Activated CD4-positive, alpha-beta T cell treated with anti-CD3 and anti-CD28 coated beads, Interleukin-2, amount 10 ng/mL, durations not matched to agents 24 days and 14 days (primary cell): ENCODE measurements around the gene CNTNAP2. TPM values are rescaled to one million over a fixed set of nuclear protein-coding genes. Genes with fewer than 3 reads are reported as not detected.

Experiments
- DNase-seq: peaks from one replicate; pipeline ENCODE4 v3.0.0; 2022
- H3K27ac Mint-ChIP-seq: one replicate; pipeline ENCODE4 v1.8.0; 2022; ENCODE audit warnings: mild to moderate bottlenecking, mixed read lengths
- H3K27me3 Mint-ChIP-seq: one replicate; pipeline ENCODE4 v1.8.0; 2022; ENCODE audit warnings: mixed read lengths
- H3K36me3 Mint-ChIP-seq: one replicate; pipeline ENCODE4 v1.8.0; 2022; ENCODE audit warnings: low read depth, mild to moderate bottlenecking, mixed read lengths
- H3K4me1 Mint-ChIP-seq: one replicate; pipeline ENCODE4 v1.8.0; 2021; ENCODE audit warnings: mixed read lengths
- H3K4me3 Mint-ChIP-seq: one replicate; pipeline ENCODE4 v1.8.0; 2022; ENCODE audit warnings: mild to moderate bottlenecking, moderate library complexity, mixed read lengths
- H3K9me3 Mint-ChIP-seq: one replicate; pipeline ENCODE4 v1.8.0; 2021; ENCODE audit warnings: mixed read lengths
- intact Hi-C: fragments of 100-400 bp; cut with micrococcal nuclease; formaldehyde crosslinking; loops from one replicate; pipeline ENCODE4 v1.15.1; 2023
- total RNA-seq: library from RNA; stranded (reverse); gene quantifications from 2 replicates; pipeline ENCODE4 v1.2.3, GENCODE V29; 2022

Gene CNTNAP2
- total RNA-seq, 1 donor from 2014 or later, result not detected

DNA sequence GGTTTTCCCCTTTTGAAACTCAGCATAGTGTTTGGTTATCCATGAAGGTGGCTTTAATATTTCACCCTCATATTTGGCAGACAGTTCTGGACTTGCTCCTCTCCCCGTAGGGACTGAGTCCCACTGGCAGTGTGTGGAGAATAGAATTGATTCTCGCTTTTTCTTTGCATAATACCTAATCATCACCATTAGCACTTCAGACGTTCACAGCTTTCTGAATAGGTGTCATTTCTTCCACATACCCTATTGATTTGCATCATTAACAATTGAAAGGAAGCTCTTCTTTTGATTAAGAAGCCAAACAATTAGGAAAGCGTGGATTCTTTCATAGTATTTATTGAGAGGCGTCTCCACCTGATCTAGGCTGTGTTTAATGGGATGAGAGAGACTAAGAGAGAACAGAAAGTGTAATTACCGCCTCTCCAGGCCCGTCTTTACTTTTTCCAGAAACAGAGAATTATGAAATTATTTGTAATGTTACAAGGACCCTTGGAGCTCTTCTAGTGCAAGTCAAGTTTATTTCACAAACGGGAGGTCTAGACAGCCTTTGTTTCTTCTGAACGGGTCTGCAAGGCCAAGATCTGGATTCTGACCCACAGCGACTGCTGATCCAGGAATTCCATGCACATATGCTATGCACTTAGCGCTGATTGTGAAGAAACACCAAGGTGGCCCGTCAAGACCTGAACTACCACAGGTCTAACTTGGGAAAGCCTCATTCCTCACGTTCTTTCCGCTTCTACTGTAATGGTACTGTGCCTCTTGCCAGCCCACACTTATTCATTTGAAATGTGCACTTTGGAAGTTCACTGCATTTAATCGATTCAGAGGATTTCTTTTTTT is 2224.1 kb downstream of the CNTNAP2 start:
- peaks cover 55% of the 10 kb centered on the region for H3K27me3 Mint-ChIP-seq
- H3K9me3 Mint-ChIP-seq, result no peaks in the 10 kb centered on the region
- no peak overlapping the region for H3K27ac Mint-ChIP-seq
- H3K4me3 Mint-ChIP-seq, result no peak overlapping the region
- H3K36me3 Mint-ChIP-seq, result no peaks in the 10 kb centered on the region
- intact Hi-C loops, result no loop called here
- peaks cover 4% of the 10 kb centered on the region for H3K4me1 Mint-ChIP-seq
- no peak for DNase-seq

DNA sequence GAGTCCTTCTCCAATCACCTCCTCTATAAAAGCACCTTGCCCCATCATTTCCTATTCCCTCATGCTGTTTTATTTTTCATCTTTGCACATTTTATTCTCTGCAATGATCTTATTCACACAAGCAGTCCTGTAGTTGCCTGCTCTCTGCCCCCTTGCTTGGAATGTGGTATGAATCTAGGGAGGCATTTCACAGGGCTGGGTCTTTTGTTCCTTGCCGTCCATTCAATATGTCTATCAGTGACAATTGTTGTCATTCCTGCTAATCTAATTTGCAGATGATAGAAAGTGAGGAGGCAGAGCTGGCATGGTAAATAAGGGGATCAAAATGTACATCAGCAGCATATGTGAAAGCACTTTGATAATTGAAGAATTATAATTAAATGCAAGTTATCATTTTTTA is 2227.8 kb downstream of the CNTNAP2 start:
- H3K36me3 Mint-ChIP-seq, result no peaks in the 10 kb centered on the region

GRCh38 chr7:148347981-148348380 is 2231.4 kb downstream of the CNTNAP2 start:
- no peaks in the 10 kb centered on the region for H3K9me3 Mint-ChIP-seq
- H3K27ac Mint-ChIP-seq, result no peak overlapping the region

More for the DNA sequence above, 2227.8 kb downstream of the CNTNAP2 start:
- peaks cover 25% of the 10 kb centered on the region for H3K27me3 Mint-ChIP-seq
- H3K27ac Mint-ChIP-seq, result no peak overlapping the region
- no peaks in the 10 kb centered on the region for H3K9me3 Mint-ChIP-seq
- intact Hi-C loops, result no loop called here
- no peak for DNase-seq
- H3K4me3 Mint-ChIP-seq, result no peak overlapping the region
- peaks cover 3% of the 10 kb centered on the region for H3K4me1 Mint-ChIP-seq

DNA sequence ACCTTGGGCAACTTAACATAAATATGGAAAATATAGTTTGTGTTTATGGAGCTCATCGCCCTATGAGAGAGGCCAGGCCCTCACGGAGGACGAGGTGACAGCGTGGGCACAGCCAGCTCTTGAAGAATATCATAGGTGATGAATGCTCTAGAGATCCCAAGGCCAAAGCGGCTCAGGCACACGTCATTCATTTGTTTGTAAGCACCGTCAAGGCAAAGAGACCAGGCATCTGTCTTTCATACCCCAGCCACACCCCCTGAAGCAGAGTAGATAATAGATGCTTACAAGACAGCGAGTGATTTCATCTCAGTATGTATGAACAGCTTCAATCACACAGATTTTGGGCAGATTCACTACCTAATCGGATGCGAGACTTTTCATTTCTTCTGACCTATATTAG is 2231.9 kb downstream of the CNTNAP2 start:
- Mint-ChIP-seq H3K4me3 (no peak overlapping the region), H3K9me3 (no peaks in the 10 kb centered on the region), H3K27me3 (peaks cover 2% of the 10 kb centered on the region), H3K4me1 (no peaks in the 10 kb centered on the region), H3K27ac (no peak overlapping the region), H3K36me3 (no peaks in the 10 kb centered on the region)
- intact Hi-C loops, result no loop called here
- DNase-seq, result no peak

More at GRCh38 chr7:148347981-148348380, 2231.4 kb downstream of the CNTNAP2 start:
- intact Hi-C loops, result no loop called here
- no peaks in the 10 kb centered on the region for H3K4me1 Mint-ChIP-seq
- peaks cover 5% of the 10 kb centered on the region for H3K27me3 Mint-ChIP-seq
- H3K4me3 Mint-ChIP-seq, result no peak overlapping the region
- no peaks in the 10 kb centered on the region for H3K36me3 Mint-ChIP-seq
- no peak for DNase-seq

DNA sequence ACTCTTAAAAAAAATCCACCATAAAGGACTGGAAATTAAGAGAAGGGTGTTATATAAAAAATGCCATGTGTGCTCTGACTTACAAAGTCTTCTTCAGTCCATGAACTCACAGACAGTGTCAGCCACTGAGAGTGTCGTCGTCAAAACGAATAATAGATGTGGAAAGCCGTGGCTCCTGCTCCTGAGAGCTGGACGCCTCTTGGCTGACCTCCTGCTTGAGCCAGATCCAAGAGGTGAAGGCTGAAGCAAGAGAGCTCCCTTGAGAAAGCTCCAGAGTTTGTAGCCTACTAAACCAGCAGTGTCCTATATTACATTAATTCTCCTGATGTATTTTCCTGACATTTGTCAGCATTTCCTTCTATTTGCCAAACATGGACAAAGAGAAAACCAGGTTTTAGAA is 2239.7 kb downstream of the CNTNAP2 start:
- Mint-ChIP-seq H3K4me1 (no peaks in the 10 kb centered on the region), H3K27me3 (peaks cover 5% of the 10 kb centered on the region), H3K36me3 (no peaks in the 10 kb centered on the region), H3K4me3 (no peak overlapping the region), H3K27ac (no peak overlapping the region), H3K9me3 (no peaks in the 10 kb centered on the region)
- DNase-seq, result no peak
- intact Hi-C loops, result no loop called here

- no peak for DNase-seq
- no peak overlapping the region for H3K27ac Mint-ChIP-seq
- no peak overlapping the region for H3K4me3 Mint-ChIP-seq
- H3K9me3 Mint-ChIP-seq, result no peaks in the 10 kb centered on the region
- no peaks in the 10 kb centered on the region for H3K4me1 Mint-ChIP-seq
- peaks cover 3% of the 10 kb centered on the region for H3K27me3 Mint-ChIP-seq
- intact Hi-C loops, result no loop called here
- H3K36me3 Mint-ChIP-seq, result no peaks in the 10 kb centered on the region
Observed at GRCh38 chr7:148362541-148362940, 2245.9 kb downstream of the CNTNAP2 start.

DNA sequence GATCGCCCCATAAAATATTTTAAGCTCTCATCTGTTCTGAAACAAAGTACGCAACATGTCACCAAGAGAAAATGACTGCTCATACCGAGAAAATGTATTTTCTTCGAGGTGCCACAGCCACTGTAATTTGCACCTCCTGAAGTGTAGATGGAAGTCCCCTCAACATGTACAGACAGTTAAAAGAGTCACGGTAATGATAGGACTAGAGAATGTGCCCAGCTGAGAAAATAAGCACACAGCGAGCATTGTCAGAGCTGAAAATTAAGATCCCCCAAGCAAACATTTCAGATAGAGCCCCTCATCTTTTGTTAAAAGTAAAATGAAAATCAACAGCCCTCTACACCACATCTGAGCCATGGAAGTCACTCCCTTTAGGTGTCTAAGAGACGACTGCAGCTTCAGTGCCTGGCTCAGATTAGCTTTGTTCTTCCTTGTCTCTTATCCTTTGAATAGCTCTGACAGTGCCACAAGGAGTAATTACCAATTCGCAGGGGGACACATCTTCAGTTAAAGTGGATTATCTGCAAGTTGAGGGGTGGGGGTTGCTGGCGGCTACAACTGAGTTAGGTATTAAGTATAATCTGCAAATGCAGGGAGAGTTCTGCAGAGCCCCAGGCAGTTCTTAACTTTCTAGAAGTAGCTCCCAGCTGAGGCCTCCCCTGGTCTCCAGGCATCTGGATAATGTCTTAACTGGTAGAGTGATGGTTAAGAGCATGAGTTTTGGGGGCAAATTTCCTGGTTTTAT is 2251.3 kb downstream of the CNTNAP2 start:
- H3K27ac Mint-ChIP-seq, result no peak overlapping the region
- no peaks in the 10 kb centered on the region for H3K27me3 Mint-ChIP-seq
- intact Hi-C loops, result no loop called here
- no peaks in the 10 kb centered on the region for H3K36me3 Mint-ChIP-seq
- no peak for DNase-seq
- no peaks in the 10 kb centered on the region for H3K9me3 Mint-ChIP-seq
- H3K4me3 Mint-ChIP-seq, result no peak overlapping the region
- H3K4me1 Mint-ChIP-seq, result no peaks in the 10 kb centered on the region

DNA sequence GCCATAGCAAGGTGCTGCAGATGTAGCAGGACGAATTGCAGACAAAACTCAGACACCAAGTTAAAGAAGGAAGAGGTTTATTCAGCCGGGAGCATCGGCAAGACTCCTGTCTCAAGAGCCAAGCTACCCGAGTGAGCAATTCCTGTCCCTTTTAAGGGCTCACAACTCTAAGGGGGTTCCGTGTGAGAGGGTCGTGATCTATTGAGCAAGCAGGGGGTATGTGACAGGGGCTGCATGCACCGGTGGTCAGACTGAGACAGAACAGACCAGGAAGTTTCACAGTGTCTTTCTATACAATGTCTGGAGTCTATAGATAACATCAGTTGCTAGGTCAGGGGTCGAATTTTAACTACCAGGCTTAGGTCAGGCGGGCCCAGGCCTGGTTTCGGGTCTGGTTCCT is 2252.0 kb downstream of the CNTNAP2 start:
- no peak for DNase-seq
- intact Hi-C loops, result no loop called here
- Mint-ChIP-seq H3K27ac (no peak overlapping the region), H3K4me1 (no peaks in the 10 kb centered on the region), H3K9me3 (no peaks in the 10 kb centered on the region), H3K4me3 (no peak overlapping the region), H3K36me3 (no peaks in the 10 kb centered on the region), H3K27me3 (no peaks in the 10 kb centered on the region)

- intact Hi-C loops, result no loop called here
- DNase-seq, result no peak
- Mint-ChIP-seq H3K4me3 (no peak overlapping the region), H3K27me3 (no peaks in the 10 kb centered on the region), H3K9me3 (no peaks in the 10 kb centered on the region), H3K4me1 (no peaks in the 10 kb centered on the region), H3K36me3 (no peaks in the 10 kb centered on the region), H3K27ac (no peak overlapping the region)
Observed at GRCh38 chr7:148371280-148371937, 2254.8 kb downstream of the CNTNAP2 start.

DNA sequence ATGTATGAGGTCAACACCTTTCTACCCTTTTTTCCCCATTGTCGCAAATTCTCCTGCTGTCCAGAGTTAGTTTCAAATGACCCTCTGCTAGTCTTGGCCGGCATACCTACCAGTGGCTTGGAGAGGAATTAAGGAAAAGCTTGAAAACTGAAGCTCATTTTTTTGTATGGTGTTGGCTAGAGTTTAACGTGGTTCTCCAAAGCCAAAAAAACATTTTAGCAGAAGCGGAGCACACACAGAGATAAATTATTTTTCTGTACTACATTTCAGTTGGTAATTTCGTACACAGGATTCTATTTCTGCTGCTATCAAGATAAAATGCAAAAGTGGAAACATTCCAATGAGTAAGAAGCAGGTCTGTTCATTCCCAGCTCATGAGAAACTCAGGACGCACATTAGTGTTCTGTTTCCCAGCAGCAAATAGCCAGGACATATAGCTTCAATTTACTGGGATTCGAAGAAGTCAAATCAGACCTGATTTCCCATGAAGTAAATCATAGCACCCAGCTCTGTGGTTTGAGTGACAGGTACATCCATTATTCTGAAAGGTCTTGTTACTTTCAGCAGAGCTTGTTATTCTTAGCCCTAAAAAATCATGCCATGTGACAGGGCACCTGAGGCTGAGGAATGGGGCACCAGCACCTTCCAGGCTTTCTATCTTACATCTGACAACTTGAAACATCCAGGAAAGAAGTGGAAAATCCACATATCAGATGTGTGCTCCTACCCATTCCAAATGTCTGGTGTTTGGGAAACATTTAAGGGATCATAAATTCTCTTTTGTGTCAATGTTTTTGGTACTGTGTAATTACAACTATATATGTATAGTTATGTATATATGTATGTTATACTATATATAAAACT is 2258.0 kb downstream of the CNTNAP2 start:
- intact Hi-C loops, result no loop called here
- no peak overlapping the region for H3K4me3 Mint-ChIP-seq
- DNase-seq, result no peak
- H3K27me3 Mint-ChIP-seq, result no peaks in the 10 kb centered on the region
- no peak overlapping the region for H3K27ac Mint-ChIP-seq
- no peaks in the 10 kb centered on the region for H3K4me1 Mint-ChIP-seq
- no peaks in the 10 kb centered on the region for H3K9me3 Mint-ChIP-seq
- no peaks in the 10 kb centered on the region for H3K36me3 Mint-ChIP-seq

DNA sequence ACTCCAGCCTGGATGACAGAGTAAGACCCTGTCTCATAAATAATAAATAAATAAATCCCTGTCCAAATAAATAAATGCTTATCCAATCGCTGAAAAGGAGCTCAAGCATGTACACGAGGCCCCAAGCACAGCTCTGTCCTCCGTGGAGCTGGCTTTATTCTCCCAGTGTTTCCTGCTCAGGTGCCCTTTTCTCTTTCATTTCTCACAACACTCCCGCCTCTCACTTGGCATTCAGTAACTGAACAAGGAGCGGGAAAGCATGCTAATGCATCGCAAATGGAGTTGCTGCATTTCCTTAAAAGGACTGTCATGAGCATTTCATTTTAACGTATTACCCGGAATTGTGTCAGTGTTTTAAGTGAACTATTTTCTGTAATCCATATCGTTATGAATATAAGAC is 2263.1 kb downstream of the CNTNAP2 start:
- H3K4me1 Mint-ChIP-seq, result no peaks in the 10 kb centered on the region
- H3K36me3 Mint-ChIP-seq, result no peaks in the 10 kb centered on the region
- no peaks in the 10 kb centered on the region for H3K9me3 Mint-ChIP-seq
- H3K27ac Mint-ChIP-seq, result no peak overlapping the region
- no peak overlapping the region for H3K4me3 Mint-ChIP-seq
- DNase-seq, result no peak
- no peaks in the 10 kb centered on the region for H3K27me3 Mint-ChIP-seq
- intact Hi-C loops, result no loop called here

DNA sequence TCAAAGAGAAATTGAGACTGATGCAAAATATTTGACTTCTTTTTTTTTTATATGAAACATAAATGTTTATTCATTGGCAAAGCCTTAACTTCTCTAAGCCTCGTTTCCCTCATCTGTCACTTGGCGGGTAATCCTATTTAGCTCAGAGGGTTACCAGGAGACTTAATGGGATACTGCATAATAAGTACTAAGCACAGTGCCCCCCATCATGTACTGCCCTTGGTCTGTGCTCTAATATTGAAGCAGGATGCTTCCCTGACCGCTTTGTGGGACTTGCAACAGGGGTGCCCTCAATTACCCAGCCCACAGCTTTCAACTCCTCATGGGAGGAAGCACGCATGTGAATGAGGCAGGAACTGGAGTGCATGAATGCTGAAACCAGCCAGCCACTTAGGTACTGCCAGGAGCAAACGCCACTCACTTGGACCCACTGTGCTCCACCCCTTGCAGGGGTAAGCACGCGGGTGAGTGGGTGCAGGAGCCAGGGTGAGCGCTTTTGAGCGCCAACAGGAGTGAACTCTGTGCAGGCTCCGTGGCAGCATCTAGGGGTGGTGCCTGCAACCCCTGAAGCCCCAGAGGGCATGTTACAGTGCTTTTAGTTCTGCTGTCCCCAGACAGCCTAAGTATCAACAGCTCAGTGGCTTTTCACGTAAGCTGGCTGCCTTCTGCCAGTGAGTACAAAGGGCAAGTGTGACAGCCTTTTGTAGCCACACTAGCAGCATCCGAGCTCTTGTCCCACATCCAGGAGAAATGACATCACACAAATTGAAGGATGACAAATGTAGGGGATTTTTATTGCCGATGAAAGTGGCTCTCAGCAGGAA is 2264.2 kb downstream of the CNTNAP2 start:
- Mint-ChIP-seq H3K4me1 (no peaks in the 10 kb centered on the region), H3K9me3 (no peaks in the 10 kb centered on the region), H3K27ac (no peak overlapping the region), H3K27me3 (no peaks in the 10 kb centered on the region), H3K36me3 (no peaks in the 10 kb centered on the region), H3K4me3 (no peak overlapping the region)
- intact Hi-C loops, result no loop called here
- no peak for DNase-seq

DNA sequence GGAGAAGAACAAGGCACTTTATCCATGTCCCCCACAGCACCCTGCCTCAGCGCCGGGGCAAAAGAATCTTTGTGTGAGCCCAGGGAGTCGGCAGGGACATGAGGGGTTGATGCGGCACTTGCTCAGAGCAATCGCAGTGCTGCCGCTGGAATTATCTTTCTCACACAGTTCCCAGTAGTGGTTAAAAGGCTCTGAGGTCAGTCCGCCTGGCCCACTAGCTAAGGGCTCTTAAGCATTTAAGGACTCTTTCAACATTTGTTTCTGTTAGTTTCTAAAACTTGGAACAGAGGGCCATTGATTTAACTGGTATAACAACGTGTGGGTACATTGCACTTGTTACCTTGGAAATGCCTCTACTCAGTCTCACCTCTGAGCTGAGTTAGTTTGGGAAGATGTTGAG is 2266.0 kb downstream of the CNTNAP2 start:
- H3K27ac Mint-ChIP-seq, result no peak overlapping the region
- intact Hi-C loops, result no loop called here
- H3K27me3 Mint-ChIP-seq, result no peaks in the 10 kb centered on the region
- no peaks in the 10 kb centered on the region for H3K4me1 Mint-ChIP-seq
- DNase-seq, result no peak
- H3K36me3 Mint-ChIP-seq, result no peaks in the 10 kb centered on the region
- H3K9me3 Mint-ChIP-seq, result no peaks in the 10 kb centered on the region
- no peak overlapping the region for H3K4me3 Mint-ChIP-seq
